ENCODE results near the gene PTN. TPM values are rescaled to one million over a fixed set of nuclear protein-coding genes. Genes with fewer than 3 reads are reported as not detected.

The PTN gene
- polyA plus RNA-seq, 1 experiment, result 33.5 TPM

GRCh38 chr7:137313201-137313600 lies 30.3 kb downstream of the PTN start:
- Histone ChIP-seq H3K36me3 (ENCODE audit: control insufficient read depth, insufficient read depth, low read length) (no peaks in the 10 kb centered on the region), H3K4me3 (ENCODE audit: low read depth, low read length) (no peak overlapping the region), H3K27me3 (ENCODE audit: control insufficient read depth, insufficient read depth, low read length) (no peaks in the 10 kb centered on the region)
- no peak for DNase-seq (ENCODE audit: low read depth)
- TF ChIP-seq, protein P1, sequence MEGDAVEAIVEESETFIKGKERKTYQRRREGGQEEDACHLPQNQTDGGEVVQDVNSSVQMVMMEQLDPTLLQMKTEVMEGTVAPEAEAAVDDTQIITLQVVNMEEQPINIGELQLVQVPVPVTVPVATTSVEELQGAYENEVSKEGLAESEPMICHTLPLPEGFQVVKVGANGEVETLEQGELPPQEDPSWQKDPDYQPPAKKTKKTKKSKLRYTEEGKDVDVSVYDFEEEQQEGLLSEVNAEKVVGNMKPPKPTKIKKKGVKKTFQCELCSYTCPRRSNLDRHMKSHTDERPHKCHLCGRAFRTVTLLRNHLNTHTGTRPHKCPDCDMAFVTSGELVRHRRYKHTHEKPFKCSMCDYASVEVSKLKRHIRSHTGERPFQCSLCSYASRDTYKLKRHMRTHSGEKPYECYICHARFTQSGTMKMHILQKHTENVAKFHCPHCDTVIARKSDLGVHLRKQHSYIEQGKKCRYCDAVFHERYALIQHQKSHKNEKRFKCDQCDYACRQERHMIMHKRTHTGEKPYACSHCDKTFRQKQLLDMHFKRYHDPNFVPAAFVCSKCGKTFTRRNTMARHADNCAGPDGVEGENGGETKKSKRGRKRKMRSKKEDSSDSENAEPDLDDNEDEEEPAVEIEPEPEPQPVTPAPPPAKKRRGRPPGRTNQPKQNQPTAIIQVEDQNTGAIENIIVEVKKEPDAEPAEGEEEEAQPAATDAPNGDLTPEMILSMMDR (IDR thresholded peaks at IDR 0.05; ENCODE audit: insufficient read depth, low read depth, low read length), result no peak
- POLR2A ChIA-PET, result no interaction called here
- CTCF ChIA-PET, result interaction anchor here (0.9 kb wide), 1 partner anchor 9 kb away, joined by 3 read pairs; no protein-coding TSS in a partner anchor

GRCh38 chr7:137306748-137307147 lies 36.8 kb downstream of the PTN start:
- TF ChIP-seq, protein P1 (IDR thresholded peaks at IDR 0.05; ENCODE audit: insufficient read depth, low read depth, low read length), result no peak
- Histone ChIP-seq H3K27me3 (ENCODE audit: control insufficient read depth, insufficient read depth, low read length) (no peaks in the 10 kb centered on the region), H3K36me3 (ENCODE audit: control insufficient read depth, insufficient read depth, low read length) (no peaks in the 10 kb centered on the region), H3K4me3 (ENCODE audit: low read depth, low read length) (no peak overlapping the region)
- ChIA-PET POLR2A (no interaction called here), CTCF (interaction anchor here (0.6 kb wide), 1 partner anchor 201 kb away, joined by 3 read pairs; no protein-coding TSS in a partner anchor)
- no peak for DNase-seq (ENCODE audit: low read depth)

DNA sequence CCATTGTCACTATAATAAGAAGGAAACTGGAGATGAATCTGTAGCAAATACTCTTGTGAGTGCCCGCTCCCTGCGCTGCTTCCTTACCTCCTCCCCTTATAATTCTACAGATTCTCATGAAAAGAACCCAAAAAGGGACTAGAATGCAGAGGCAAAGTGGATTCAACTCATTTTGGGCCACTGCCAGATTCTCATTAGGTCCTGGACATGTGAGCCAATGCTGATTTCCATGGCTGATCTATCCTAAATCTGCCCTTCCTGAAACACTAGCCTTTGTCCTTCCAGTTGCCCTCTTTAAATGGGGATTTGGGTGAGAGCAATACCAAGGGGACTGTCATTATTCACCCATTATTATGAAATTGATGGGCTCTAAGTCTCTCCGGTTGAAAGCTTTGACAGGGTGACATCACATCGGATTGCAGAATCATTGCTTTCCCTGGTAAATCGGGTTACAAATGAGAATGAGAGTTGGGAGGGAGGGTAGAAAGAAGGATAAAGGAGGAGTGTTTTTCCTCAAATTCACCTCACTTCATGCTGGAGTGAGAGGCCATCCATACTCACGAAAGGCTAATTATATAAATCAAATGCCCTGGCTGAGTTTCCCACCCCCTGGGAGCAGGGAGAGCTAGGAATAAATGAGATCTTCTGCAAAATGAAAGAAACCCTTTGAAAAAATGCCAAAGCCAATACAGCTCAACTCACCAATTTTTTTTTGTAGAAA lies 37.5 kb downstream of the PTN start:
- Histone ChIP-seq H3K27me3 (ENCODE audit: control insufficient read depth, insufficient read depth, low read length) (no peaks in the 10 kb centered on the region), H3K4me3 (ENCODE audit: low read depth, low read length) (no peak overlapping the region), H3K36me3 (ENCODE audit: control insufficient read depth, insufficient read depth, low read length) (no peaks in the 10 kb centered on the region)
- POLR2A ChIA-PET, result no interaction called here
- DNase-seq (ENCODE audit: low read depth), result no peak
- TF ChIP-seq, protein P1 (IDR thresholded peaks at IDR 0.05; ENCODE audit: insufficient read depth, low read depth, low read length), result no peak
- CTCF ChIA-PET, result interaction anchor here (0.6 kb wide), 1 partner anchor 200 kb away, joined by 3 read pairs; no protein-coding TSS in a partner anchor

GRCh38 chr7:137304624-137305235 lies 38.8 kb downstream of the PTN start:
- H3K36me3 ChIP-seq (ENCODE audit: control insufficient read depth, insufficient read depth, low read length), result no peaks in the 10 kb centered on the region
- no peak overlapping the region for H3K4me3 ChIP-seq (ENCODE audit: low read depth, low read length)
- POLR2A ChIA-PET, result no interaction called here
- CTCF ChIA-PET, result interaction anchor here (0.9 to 1.7 kb wide), 2 partner anchors 9 kb away, joined by 3 read pairs; no protein-coding TSS in a partner anchor
- H3K27me3 ChIP-seq (ENCODE audit: control insufficient read depth, insufficient read depth, low read length), result no peaks in the 10 kb centered on the region
- TF ChIP-seq, protein P1 (IDR thresholded peaks at IDR 0.05; ENCODE audit: insufficient read depth, low read depth, low read length), result no peak
- no peak for DNase-seq (ENCODE audit: low read depth)

DNA sequence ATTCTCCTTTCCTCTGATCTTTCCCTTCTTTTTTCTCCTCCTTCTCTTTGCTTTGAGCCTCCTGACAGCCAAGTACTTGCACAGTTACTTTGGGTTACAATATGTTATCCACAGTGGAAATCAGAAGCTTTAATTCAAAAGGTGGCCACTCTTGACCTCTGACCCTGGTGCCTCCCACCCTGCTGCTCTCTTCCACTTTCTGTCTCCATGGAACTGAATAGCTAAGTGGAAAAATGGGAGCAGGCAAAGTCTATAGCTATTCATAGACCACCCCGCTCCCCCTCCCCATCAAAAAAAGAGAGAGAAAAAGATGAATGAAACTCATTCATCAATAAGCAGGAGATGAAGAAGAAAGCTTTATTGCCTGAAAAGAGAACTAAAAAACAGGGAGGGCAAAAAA lies 39.4 kb downstream of the PTN start:
- CTCF ChIA-PET, result interaction anchor here (0.9 to 1.7 kb wide), 2 partner anchors 8 to 9 kb away, joined by 3 read pairs; no protein-coding TSS in a partner anchor
- H3K4me3 ChIP-seq (ENCODE audit: low read depth, low read length), result no peak overlapping the region
- H3K27me3 ChIP-seq (ENCODE audit: control insufficient read depth, insufficient read depth, low read length), result no peaks in the 10 kb centered on the region
- DNase-seq (ENCODE audit: low read depth), result no peak
- POLR2A ChIA-PET, result no interaction called here
- H3K36me3 ChIP-seq (ENCODE audit: control insufficient read depth, insufficient read depth, low read length), result no peaks in the 10 kb centered on the region
- TF ChIP-seq, protein P1 (IDR thresholded peaks at IDR 0.05; ENCODE audit: insufficient read depth, low read depth, low read length), result no peak
